T-helper 22 cell (primary cell): ENCODE results near the gene KIRREL3.

ENCODE experiments used
- DNase-seq: peaks from one replicate; pipeline ENCODE4 v3.0.0-alpha.2; 2020; ENCODE audit warnings: low read depth

KIRREL3 gene

DNA sequence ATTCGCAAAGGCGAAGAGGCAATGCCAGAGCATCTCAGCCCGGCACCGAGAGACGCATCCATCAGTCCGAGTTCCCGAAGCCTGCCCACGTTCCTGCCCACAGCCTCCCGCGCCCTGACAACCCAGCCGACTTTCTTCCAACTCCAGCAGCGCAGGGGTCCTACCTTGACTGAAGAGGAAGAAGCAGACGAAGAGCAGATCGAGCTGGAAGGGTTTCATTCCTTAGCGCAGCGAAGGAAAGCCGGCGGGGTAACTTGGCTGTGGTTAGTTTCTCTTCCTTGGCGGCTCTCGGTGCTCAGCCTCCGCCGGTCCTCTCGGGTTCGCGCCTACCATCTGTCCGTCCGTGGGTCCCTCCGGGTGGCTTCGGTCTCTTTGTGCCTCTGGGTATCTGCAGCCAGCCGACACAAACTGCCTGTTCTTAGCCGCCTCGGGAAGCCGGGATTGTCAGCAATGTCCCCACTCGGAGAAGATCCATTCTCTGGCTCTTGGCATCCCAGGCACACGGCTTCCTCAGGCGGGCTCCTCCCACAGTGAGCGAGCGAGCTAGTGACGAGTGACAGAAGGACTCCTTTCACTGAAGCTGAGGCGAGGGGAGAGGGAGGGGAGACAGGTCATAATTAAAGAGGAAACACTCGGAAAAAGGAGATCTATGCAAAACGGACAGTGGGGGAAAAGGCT is at the start of gene KIRREL3:
Gene KIRREL3, minus strand, starts transcription at position 480 of the 678 bp plus-strand sequence.
- no peak for DNase-seq

DNA sequence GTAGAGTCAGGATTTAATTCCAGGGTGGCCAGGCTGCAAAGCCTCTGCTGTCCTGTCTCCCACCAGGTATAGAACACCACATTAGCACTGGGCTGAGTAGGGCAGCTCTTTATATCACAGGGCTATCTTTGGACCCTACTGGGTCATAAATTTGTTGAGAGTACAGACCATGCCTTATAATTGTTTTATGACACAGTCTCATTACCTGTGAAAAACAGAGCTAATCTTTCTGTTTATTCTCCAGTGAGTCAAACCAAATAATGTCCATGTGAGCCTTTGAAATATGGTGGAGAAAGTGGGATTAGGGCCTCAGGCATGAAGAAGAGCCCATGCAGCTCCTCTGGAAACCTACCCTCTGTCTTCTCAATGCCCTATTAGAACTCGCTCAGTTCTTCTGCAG is 49.6 kb upstream of the KIRREL3 start:
- no peak for DNase-seq

DNA sequence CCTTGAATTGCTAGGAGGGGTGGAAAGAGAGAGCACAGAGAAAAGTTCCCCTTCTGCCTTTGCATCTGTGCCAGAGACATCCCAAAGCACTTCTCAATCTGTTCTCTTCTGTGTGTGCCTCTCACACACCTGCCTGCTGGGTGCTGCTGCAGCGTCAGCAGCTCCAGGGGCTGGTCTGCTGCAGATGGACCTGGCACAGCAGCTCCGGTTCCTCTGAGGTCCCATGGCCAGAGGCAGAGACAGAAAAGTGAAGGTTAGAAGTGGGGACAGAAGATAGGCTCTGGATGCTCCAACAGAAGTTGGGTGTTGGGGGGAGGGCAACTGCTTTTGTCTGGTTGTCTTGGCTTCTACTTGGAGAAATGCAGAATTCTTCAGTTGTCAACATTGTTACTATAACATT is 48.9 kb upstream of the KIRREL3 start:
- DNase-seq = no peak

DNA sequence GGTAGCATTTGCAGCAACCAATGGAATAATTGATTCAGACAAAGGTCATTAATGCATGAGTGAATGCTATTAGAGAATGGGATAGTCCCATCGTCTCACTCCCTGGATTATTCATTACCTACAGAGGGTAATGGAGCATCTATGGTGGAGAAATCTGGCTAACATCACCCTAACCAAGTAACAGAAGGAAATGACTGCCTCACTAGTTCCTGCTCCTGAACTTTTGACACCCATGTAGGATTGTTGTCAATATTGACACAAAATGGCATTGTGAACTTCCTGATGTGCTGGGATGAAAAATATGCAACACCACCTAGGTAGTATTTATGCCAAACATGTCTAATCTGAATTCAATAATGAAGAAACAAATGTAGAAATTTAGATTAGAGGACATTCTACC is 44.0 kb upstream of the KIRREL3 start:
- DNase-seq = no peak

DNA sequence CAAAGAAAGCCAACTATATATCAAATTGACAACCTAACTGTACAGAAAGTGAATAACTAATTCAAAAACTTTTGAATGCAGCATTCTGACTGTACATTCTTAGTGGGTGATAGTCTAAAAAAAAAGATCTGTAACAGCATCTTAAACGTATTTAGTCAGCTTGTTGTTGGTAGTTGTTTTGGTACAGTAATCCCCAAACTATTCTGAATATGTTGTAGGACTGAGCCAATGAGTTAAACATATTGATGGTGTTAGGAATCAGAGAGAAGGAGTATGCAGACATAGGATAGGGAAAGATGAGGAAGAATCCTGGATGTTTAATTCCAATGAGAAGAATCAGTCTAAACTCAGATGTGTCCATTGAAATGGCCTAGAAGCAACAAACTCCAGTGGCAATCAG is 41.9 kb upstream of the KIRREL3 start:
- DNase-seq = no peak

DNA sequence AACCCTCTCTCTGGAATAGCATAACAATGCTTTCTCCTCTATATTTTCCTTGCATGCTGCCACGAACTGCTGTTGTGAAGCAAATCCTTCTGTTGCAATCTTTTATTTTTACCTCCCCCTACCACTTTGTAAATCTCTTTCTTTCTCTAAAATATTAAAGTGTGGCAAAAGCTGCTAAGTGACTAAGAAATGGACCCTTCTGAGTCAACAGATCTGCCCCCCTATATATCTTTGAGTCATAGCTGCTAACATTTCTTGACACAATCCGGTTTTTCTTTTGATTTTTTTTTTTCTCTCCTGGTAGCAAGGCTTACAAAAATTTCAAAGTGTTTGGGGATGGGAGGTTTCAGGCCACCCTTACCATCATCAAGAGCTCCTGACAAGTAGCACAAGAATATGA is 39.0 kb upstream of the KIRREL3 start:
- no peak for DNase-seq

DNA sequence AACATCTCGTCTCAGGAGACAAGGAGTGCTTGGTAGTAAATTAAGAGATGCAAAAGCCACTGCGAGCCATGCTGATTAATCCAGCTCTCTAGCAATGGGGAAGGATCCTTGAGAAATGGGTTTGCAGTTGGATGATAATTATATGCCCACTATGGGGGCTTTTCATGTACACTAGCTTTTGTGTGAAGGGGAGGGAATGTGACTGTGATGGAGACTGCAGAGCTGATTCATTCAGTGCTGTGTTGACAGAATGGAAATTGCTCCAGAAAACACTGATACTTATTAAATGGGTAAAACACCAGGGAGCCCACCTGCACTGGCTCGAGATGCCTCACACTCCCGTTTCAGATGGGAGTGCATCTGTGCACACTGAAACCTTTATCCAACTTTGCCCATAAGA is 37.0 kb upstream of the KIRREL3 start:
- no peak for DNase-seq

DNA sequence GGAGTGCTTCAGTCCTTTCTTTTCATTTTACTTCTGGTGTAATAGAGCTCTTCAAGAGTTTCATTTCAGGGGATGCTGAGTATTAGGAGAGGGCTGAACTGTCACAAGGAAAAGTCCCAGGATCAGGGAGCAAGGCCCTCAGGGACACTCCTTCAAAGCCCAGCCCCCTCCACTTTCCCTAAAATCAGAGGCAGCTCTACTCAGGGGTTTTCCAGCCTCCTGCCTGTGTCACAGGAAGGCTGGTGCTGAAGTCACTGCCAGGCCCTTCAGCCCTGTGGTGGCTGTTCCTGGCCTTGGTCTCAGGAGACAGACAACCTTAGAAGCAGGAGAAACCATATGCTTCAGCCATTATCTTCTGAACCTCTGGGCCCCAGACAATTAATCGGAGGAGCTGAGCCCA is 36.4 kb upstream of the KIRREL3 start:
- DNase-seq = no peak

DNA sequence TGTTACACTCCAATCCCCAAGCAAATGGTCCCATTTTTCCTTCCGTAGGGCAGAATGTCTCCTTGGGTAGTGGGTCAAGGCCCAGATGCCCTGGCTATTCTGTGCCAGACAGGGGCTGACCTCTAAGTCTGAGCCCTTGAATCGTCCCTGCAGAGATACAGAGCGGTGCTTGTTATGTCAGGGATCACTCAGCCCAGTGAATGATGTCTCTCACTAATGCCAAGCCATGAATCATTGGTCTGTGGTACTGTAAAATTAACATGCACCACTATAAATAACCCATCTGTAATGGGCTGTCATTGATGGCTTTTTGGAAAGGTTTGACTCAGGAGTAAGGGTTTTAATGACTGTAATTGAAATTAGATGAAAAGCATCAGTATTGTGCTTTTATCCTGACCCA is 35.3 kb upstream of the KIRREL3 start:
- DNase-seq = no peak

DNA sequence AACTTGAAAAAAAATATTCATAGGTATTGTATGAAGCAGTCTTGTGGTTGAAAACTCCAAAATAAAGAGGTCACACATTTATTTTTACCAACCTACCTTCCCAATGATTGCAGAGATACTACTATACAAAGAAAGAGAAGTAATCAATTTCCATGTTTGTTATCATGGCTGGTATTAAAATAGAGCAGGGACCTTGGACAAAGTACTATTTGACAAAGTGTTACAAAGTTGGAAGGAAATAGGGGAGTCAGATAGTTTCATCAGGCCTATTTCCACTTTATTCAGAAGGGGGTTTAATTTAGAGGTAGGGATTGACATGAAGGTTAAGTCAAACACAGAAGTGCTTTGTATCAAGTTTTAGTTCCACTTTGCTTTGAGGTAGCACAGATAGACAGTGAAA is 34.4 kb upstream of the KIRREL3 start:
- DNase-seq = no peak

DNA sequence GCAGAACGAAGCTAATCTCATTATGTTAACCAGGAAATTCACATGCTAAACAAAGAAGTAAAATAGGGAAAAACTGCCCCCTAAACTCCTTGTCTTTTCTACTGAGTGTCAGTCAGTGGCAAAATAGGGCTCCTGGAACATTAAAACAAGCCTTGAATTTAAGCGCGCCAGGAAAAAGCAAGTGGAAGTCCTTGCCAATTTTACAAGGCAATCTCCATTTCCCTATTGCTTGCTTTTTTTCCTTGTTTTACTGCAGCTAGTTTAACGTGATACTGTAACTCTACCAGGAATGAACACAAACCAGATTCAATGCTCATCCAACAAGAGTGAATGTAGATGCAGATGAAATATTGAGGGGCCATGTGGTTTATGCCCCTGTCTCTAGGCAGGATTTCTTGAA is 28.1 kb upstream of the KIRREL3 start:
- no peak for DNase-seq

DNA sequence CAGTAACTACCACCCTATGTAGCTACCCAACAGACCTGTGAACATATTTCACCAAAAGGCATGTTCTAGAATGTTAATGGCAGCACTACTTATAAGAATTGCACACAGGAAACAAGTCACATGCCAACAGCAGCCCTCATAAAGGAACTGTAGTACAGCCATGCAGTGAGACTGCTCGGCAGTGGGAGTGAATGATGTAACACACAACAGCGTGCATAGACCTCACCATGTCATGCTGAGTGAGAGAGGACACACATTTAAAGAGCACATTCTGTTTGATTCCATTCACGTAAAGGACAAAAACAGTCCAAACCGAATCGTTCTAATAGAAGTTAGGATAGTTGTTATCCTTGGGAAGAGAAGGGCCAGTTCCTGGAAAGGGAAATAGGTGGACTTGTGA is 27.2 kb upstream of the KIRREL3 start:
- no peak for DNase-seq

DNA sequence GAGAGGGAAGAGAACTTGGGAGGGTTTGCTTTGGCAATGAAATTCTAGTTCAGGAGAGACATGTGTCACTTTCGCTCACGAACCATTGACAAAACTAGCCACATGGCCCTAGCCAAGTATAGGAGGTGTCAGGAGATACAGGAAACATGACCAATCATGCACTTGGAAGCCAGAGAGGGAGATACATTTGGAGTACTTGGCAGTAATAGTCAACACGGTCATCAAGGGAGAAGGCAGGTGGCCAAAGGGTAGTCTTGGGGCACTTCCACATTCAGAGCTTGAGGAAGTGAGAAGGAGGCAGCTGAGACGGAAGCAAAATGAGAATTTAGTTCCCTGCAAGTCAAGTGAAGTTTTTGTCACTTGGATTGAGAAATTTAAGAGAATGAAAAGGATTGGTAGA is 26.4 kb upstream of the KIRREL3 start:
- DNase-seq = no peak

DNA sequence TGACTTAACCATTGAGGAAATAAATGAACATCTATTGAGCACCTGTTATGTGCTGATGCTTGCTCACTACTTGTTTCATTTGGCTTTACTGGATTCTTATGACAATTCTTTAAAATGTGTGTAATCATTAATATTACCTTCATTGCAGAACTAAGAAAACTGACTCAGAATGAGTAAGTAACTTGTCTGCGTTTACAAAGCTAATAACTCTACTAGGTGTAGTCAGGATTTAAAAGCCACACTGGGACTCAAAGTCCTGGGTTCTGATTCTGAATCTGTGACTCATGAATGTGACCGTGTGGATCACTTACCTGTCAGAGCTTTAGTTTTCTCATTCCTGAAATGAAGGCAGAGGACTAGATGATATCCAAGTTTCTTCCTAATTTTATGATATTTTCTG is 23.4 kb upstream of the KIRREL3 start:
- DNase-seq = no peak

DNA sequence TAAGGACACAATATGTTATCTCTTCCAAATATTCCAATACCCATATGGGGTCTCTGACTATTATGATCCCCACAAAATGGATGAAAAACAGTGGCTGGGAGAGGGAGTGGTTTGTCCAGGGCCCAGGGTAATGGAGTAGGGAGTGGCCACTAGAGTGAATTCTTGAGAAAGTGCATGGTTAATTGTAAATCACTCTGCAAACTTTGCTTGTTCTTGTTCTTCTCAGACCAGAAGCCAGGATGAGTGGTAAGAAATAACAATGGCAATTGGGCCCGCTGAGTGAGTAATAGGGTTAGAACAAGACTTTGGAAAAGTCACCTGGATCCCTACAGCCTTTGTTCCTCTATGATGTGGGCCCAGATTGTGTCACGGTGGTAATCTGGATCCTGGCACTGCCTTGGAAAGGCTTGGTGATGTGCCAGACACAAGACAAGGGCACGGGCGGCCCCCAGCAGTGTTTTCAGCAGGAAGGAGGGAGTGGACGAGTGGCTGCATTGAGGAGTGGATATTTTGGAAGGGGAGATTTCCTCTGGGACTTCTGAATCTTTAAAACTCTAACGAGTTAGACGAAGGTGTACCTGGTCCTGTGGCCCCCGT is 18.2 kb upstream of the KIRREL3 start:
- DNase-seq = no peak

DNA sequence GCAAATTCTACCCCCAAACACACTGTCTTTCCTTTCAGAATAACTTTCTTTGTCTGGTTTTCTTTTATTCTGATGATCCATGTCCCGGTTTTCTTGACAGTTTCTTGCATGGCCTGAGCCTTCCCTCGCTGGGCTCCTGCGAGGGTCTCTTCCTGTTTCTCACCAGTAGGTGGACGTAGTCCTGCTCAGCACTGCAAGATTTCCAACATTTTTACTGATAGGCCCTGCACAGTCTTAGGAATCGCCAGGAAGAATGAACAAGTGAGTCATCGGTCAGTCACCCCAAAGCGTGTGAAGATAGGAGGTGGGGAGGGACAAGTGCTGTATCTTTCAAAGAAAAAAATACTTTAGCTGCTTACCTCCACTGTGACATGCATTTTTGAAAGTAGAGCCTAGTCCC is 16.9 kb upstream of the KIRREL3 start:
- DNase-seq = no peak

DNA sequence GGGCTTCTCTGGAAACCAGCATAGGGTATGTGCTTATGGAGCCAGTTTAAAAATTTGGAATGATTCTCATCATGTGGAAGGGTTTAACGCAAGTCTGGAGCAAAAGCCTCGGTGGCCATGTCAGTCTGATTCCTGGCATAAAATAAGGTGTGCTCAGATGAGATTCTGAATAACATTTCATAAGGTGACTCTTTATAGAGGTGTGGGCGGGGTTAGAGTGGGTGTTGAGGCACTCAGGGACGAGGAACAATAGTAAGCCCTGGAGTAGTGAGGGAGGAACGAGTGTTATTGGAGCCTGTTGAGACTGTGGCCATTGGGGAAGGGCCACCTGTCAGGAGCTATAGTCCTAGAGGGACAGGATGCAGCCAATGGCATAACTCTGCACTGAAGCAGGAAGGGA is 13.0 kb upstream of the KIRREL3 start:
- no peak for DNase-seq

DNA sequence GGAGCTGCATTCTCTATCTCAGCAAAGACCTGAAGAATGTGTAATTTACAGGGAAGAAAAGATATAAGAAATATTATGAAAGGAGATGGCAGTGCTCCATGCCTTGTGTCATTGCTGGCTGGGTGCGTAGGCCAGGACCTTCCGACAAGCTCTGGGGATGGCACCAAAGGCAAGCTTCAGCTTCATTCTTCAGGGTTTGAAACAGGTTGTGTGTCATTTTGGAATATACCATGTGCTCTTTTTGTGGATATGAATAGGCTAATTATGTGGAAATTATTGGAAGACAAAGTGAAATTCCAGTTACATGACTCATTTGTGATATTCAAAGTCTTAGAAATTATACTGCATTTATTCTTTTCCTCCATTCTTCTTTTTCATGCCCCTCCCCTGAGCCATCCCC is 5.7 kb upstream of the KIRREL3 start:
- DNase-seq = no peak

DNA sequence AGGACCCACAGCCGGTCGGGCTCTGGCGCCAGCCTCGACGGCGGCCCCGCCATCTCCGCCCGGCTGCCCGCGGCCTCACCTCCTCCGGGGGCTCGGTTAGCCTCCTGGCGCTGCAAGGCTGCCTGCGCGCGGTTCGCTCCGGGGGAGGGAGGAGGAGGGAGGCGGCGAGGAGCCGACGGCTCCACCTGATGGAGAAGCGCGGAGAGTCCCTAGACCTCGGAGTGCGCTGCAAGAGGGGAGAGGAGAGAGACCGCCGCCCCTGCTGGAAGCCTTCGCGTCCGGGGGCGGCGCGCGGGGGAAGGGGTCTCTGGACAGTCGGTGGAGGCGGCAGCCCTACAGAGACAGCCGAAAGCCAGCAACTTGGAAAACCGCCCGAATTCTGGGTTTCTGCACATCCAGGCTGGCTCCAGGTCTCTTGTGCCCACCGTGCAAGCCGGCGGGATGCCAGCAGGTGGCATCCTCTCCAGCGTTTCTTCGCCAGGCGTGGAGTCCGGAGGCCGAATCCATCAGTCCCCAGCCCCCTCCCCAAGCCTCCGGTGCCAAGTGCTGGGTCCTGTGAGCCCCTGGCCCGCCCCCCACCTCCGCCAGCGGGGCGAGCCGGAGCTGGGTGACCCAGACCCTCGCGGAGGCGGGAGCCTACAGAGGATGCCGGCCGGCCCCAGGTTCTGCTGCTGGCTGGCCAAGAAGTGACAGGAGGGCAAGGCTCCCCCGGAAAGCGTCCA is 2.9 kb upstream of the KIRREL3 start:
- DNase-seq = no peak

DNA sequence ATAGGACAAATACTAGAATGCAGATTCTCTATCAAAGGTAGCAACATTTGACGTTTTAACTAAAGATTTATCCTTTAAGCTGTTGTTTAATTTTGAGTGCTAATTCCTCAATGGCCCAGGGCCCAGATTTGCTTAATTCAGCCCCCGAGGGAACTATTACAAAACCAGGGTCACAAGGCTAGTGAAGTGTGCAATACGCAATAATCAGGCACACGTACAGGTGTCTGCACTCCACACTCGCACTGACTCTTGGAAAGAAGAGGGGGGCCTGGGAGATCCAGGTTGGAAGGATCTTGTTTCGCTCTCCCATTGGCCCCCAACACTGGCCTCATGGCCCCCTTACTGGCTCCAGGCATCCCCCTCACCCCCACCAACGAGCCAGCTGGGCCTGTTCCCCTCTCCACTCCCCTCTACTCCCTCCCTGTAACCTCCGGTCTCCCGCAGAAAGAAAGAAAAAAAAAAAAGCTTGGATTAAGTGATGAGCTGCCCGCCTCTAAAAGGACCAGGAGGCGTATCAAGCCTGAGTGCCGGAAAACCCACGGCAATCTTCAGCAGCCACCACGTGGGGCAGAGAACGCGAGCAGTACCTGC is 2.2 kb upstream of the KIRREL3 start:
- no peak for DNase-seq

DNA sequence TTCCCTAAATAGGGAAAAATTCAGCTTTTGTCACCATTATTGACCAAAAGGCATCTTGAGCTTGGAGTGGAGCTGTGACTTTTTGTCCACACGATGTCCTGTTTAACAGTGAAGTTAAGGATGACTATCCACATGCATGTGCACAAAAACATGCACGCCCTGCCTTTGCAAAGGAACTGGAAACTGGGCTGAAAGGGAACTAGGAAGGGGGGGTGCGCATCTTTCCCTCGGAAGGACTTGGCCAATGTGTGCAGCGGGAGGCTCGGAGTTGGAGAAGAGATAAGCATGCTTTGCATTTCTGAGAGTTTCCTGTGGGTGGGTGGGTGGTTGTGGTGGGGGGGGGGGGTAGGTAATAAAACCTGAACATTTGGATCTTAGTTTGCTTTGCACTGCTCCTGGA is 411 bp upstream of the KIRREL3 start:
- no peak for DNase-seq

DNA sequence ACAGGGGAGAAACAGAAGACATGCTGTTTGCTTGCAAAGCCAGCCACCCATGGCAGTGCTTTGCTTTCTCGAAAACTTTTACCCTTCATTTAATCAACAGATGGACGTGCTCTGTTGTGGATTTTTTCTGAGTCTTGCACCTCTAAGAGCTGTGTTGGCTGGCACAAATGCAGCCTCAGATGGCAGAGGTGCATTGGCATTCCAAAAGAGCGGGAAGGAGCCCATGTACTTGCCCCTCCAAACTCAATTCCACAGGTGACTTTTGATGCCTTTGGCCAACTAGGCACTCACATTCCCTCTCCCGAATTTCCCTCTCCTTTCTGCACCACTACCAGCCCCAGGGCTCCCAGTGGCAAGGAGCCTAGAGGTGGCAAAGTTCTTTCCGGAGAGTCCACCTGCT is 1.2 kb downstream of the KIRREL3 start:
- DNase-seq = no peak

DNA sequence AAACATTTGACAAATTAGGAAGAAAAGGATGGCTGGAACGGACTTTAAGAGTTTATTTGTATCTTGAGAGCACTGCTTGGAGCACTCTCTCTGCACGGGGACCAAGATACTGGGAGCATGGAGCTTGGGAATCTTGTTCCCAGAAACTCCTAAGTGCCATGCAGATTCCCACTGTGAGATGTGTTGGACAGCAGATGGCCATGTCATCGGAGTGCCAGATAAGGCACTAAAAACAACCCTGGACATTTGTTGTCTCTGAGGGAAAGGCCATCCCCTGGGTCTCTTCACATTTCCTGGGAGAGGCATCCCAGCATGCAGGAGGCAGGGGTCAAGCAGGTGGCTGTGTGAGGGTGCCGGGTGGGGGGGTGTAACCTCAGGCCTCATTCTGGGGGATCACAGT is 2.9 kb downstream of the KIRREL3 start:
- DNase-seq = no peak
